Limb (tissue), 2 donors: ENCODE data around the gene OR3A2.
"Not testable (repeated sequence)": the region's sequence is repeated elsewhere in the genome, so short reads cannot be mapped to it uniquely, and the experiment has no call there.

ENCODE experiments used
- DNase-seq, 2 donors: peaks; one replicate each; pipeline ENCODE4 v3.0.0-alpha.2; 2016; ENCODE audit errors: extremely low spot score in 2 of 2

The OR3A2 gene

GRCh38 chr17:3293548-3293947 lies 92.6 kb downstream of the OR3A2 start:
- DNase-seq, result not testable (repeated sequence)

GRCh38 chr17:3282901-3283300 lies 103.2 kb downstream of the OR3A2 start:
- DNase-seq, result no peak

GRCh38 chr17:3276126-3276525 lies 110.0 kb downstream of the OR3A2 start:
- no peak for DNase-seq

- DNase-seq, result no peak
Measured at GRCh38 chr17:3271072-3271848, 114.8 kb downstream of the OR3A2 start.

GRCh38 chr17:3260600-3260999 lies 125.5 kb downstream of the OR3A2 start:
- no peak for DNase-seq

GRCh38 chr17:3260163-3260562 lies 125.9 kb downstream of the OR3A2 start:
- DNase-seq, result no peak

- DNase-seq, result no peak
Measured at GRCh38 chr17:3256575-3256974, 129.5 kb downstream of the OR3A2 start.

- DNase-seq, result not testable (repeated sequence)
Measured at GRCh38 chr17:3249013-3249412, 137.1 kb downstream of the OR3A2 start.

GRCh38 chr17:3244841-3245240 lies 141.3 kb downstream of the OR3A2 start:
- not testable (repeated sequence) for DNase-seq

- not testable (repeated sequence) for DNase-seq
Measured at GRCh38 chr17:3241044-3241443, 145.1 kb downstream of the OR3A2 start.

- DNase-seq, result not testable (repeated sequence)
Measured at GRCh38 chr17:3238685-3239084, 147.4 kb downstream of the OR3A2 start.

GRCh38 chr17:3232300-3232699 lies 153.8 kb downstream of the OR3A2 start:
- DNase-seq, result not testable (repeated sequence)
